ENCODE data around the gene VASN.

The VASN gene

GRCh38 chr16:4334724-4335495, 36.7 kb upstream of the VASN start:
- TF ChIP-seq CTCF (IDR thresholded peaks at IDR 0.05): no peak

- TF ChIP-seq CTCF (IDR thresholded peaks at IDR 0.05): no peak
Measured at GRCh38 chr16:4336701-4337539, 34.7 kb upstream of the VASN start.

- TF ChIP-seq CTCF (IDR thresholded peaks at IDR 0.05): no peak
Measured at GRCh38 chr16:4337540-4338088, 34.0 kb upstream of the VASN start.

GRCh38 chr16:4338125-4338582, 33.5 kb upstream of the VASN start:
- TF ChIP-seq CTCF (IDR thresholded peaks at IDR 0.05): no peak

GRCh38 chr16:4338712-4339299, 32.8 kb upstream of the VASN start:
- TF ChIP-seq CTCF (IDR thresholded peaks at IDR 0.05): no peak

- TF ChIP-seq CTCF (IDR thresholded peaks at IDR 0.05): no peak
Measured at GRCh38 chr16:4339455-4339854, 32.2 kb upstream of the VASN start.

- no peak for TF ChIP-seq CTCF (IDR thresholded peaks at IDR 0.05)
Measured at GRCh38 chr16:4339909-4340308, 31.7 kb upstream of the VASN start.

All from LNCAP (cell line).